OCI-LY1 (cell line): ENCODE measurements around the gene DUSP22.

ENCODE experiments used
- CTCF ChIP-seq: fragments of 200-600 bp; sonication (generic), shearing (Covaris generic); IDR thresholded peaks from 2 replicates; pipeline ENCODE4 v1.5.1; 2017; ENCODE audit warnings: mild to moderate bottlenecking, antibody characterized with exemption, low read length, moderate library complexity, mixed read lengths
- EZH2 ChIP-seq: fragments of 200-600 bp; sonication (generic), shearing (Covaris generic); IDR thresholded peaks from 2 replicates; pipeline ENCODE4 v1.8.0; 2017; ENCODE audit warnings: borderline replicate concordance, mixed run types, mild to moderate bottlenecking, antibody characterized with exemption, low read length, moderate library complexity, mixed read lengths

- TF ChIP-seq CTCF, result no peak
- TF ChIP-seq EZH2, result no peak
These were observed 47.2 kb downstream of the DUSP22 start for GRCh38 chr6:339480-339879.
